K562 (cell line): ENCODE measurements around the gene GPR15LG. TPM values are rescaled to one million over a fixed set of nuclear protein-coding genes. Genes with fewer than 3 reads are reported as not detected.

ENCODE experiments used
- CREB3L1 ChIP-seq: fragments of 450-650 bp; IDR thresholded peaks from 2 replicates; pipeline ENCODE4 v1.6.1; 2014; ENCODE audit warnings: low read depth, mild to moderate bottlenecking, moderate library complexity, borderline replicate concordance
- FOXA3 ChIP-seq, 2 experiments: fragments of 450-650 bp in 1 of 2; sonication (generic) in 1 of 2; formaldehyde crosslinking; IDR thresholded peaks in 1 of 2; conservative IDR thresholded peaks in 1 of 2; 2 replicates each; pipeline versions ENCODE4 v1.4.0 to v1.8.0; 2020 to 2022; ENCODE audit warnings: mild to moderate bottlenecking in 2 of 2, missing genetic modification reagents in 1 of 2
- GATAD2B ChIP-seq: fragments of 450-650 bp; IDR thresholded peaks from 2 replicates; pipeline ENCODE4 v1.6.1; 2017; ENCODE audit warnings: mild to moderate bottlenecking, borderline replicate concordance
- KDM2B ChIP-seq: fragments of 250-450 bp; sonication (Bioruptor Pico); IDR thresholded peaks from 2 replicates; pipeline ENCODE4 v1.8.0; 2021; ENCODE audit warnings: mild to moderate bottlenecking, moderate library complexity
- KHSRP ChIP-seq: fragments of 450-650 bp; IDR thresholded peaks from 2 replicates; pipeline ENCODE4 v1.6.1; 2017
- NR2C2 ChIP-seq, 2 experiments: fragments of 200-800 bp in 1 of 2; sonication (Bioruptor generic) in 1 of 2; sonication (generic) in 1 of 2; formaldehyde crosslinking in 1 of 2; IDR thresholded peaks; 2 replicates each; pipeline versions ENCODE4 v1.6.1 to v1.8.0; 2016 to 2022; ENCODE audit warnings: mild to moderate bottlenecking in 1 of 2, missing compliant biosample characterization in 1 of 2, missing genetic modification characterization in 1 of 2, missing genetic modification reagents in 1 of 2
- ZBTB8A ChIP-seq: fragments of 450-650 bp; IDR thresholded peaks from 2 replicates; pipeline ENCODE4 v1.6.1; 2018; ENCODE audit warnings: mild to moderate bottlenecking, moderate library complexity; ENCODE audit not compliant: partially characterized antibody
- polyA plus RNA-seq, 8 experiments: library from polyadenylated mRNA; depleted of rRNA in 4 of 8; stranded (reverse) in 5 of 8; unstranded in 3 of 8; fragments of >200 nt; fragmentation: Nextera tagmentation in 2 of 8; fragmentation: Illumina TruSeq in 1 of 8; extraction: Ambion mirVana in 2 of 8; extraction: Trizol in 1 of 8; gene quantifications; 2 replicates each; pipeline versions ENCODE4 v1.2.1 to v1.2.3, GENCODE V29; 2011 to 2014; ENCODE audit warnings: inconsistent platforms in 1 of 8, missing spikeins in 1 of 8
- total RNA-seq, 7 experiments: library from RNA; depleted of rRNA in 6 of 7; stranded (reverse); fragments of >200 nt in 6 of 7; fragmentation: Illumina TruSeq in 2 of 7; extraction: Trizol in 2 of 7; gene quantifications; 2 replicates each; pipeline versions ENCODE4 v1.2.1 to v1.2.3, GENCODE V29; 2011 to 2021; ENCODE audit warnings: low replicate concordance in 1 of 7
- TF ChIP-seq, protein P1 (sequence below): fragments of 450-650 bp; IDR thresholded peaks from 2 replicates; pipeline ENCODE4 v1.6.1; 2016; ENCODE audit warnings: mild to moderate bottlenecking
- TF ChIP-seq, protein P2 (sequence below): fragments of 200-600 bp; sonication (generic); IDR thresholded peaks from one replicate; pipeline ENCODE4 v1.6.1; 2012; ENCODE audit warnings: mild to moderate bottlenecking, low read depth, low read length, inconsistent platforms

The GPR15LG gene
- total and polyA plus RNA-seq, 9 of the 15 experiments (the other 6 are each of a cell fraction or from before 2014, with no cell fraction given), result 0.51 TPM; not detected in 8

GRCh38 chr10:84139126-84140035 lies 34.2 kb upstream of the GPR15LG start, which contains the start of gene GHITM (continued):
- TF ChIP-seq FOXA3 (CRISPR knock-in tag; conservative IDR thresholded peaks at IDR 0.05 in 1 of 2, IDR thresholded peaks at IDR 0.05 in 1 of 2) (peak in 1 of 2 experiments; percentile 50; a peak in 1 of 4 replicates), GATAD2B (peak; percentile 7; the same call in 1 of the 2 replicates), KDM2B (CRISPR knock-in tag) (0 out of 2 replicates have a peak, but pooled peaks have one; percentile 7), CREB3L1 (no peak; the same call in 1 of the 2 replicates), KHSRP (peak; percentile 93), NR2C2 (CRISPR knock-in tag; IDR thresholded peaks at IDR 0.05) (peak; percentile 80), NR2C2 (tag; IDR thresholded peaks at IDR 0.05) (peak; percentile 97), ZBTB8A (no peak)
- TF ChIP-seq, protein P1, sequence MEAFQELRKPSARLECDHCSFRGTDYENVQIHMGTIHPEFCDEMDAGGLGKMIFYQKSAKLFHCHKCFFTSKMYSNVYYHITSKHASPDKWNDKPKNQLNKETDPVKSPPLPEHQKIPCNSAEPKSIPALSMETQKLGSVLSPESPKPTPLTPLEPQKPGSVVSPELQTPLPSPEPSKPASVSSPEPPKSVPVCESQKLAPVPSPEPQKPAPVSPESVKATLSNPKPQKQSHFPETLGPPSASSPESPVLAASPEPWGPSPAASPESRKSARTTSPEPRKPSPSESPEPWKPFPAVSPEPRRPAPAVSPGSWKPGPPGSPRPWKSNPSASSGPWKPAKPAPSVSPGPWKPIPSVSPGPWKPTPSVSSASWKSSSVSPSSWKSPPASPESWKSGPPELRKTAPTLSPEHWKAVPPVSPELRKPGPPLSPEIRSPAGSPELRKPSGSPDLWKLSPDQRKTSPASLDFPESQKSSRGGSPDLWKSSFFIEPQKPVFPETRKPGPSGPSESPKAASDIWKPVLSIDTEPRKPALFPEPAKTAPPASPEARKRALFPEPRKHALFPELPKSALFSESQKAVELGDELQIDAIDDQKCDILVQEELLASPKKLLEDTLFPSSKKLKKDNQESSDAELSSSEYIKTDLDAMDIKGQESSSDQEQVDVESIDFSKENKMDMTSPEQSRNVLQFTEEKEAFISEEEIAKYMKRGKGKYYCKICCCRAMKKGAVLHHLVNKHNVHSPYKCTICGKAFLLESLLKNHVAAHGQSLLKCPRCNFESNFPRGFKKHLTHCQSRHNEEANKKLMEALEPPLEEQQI, result peak; percentile 84
- TF ChIP-seq, protein P2, sequence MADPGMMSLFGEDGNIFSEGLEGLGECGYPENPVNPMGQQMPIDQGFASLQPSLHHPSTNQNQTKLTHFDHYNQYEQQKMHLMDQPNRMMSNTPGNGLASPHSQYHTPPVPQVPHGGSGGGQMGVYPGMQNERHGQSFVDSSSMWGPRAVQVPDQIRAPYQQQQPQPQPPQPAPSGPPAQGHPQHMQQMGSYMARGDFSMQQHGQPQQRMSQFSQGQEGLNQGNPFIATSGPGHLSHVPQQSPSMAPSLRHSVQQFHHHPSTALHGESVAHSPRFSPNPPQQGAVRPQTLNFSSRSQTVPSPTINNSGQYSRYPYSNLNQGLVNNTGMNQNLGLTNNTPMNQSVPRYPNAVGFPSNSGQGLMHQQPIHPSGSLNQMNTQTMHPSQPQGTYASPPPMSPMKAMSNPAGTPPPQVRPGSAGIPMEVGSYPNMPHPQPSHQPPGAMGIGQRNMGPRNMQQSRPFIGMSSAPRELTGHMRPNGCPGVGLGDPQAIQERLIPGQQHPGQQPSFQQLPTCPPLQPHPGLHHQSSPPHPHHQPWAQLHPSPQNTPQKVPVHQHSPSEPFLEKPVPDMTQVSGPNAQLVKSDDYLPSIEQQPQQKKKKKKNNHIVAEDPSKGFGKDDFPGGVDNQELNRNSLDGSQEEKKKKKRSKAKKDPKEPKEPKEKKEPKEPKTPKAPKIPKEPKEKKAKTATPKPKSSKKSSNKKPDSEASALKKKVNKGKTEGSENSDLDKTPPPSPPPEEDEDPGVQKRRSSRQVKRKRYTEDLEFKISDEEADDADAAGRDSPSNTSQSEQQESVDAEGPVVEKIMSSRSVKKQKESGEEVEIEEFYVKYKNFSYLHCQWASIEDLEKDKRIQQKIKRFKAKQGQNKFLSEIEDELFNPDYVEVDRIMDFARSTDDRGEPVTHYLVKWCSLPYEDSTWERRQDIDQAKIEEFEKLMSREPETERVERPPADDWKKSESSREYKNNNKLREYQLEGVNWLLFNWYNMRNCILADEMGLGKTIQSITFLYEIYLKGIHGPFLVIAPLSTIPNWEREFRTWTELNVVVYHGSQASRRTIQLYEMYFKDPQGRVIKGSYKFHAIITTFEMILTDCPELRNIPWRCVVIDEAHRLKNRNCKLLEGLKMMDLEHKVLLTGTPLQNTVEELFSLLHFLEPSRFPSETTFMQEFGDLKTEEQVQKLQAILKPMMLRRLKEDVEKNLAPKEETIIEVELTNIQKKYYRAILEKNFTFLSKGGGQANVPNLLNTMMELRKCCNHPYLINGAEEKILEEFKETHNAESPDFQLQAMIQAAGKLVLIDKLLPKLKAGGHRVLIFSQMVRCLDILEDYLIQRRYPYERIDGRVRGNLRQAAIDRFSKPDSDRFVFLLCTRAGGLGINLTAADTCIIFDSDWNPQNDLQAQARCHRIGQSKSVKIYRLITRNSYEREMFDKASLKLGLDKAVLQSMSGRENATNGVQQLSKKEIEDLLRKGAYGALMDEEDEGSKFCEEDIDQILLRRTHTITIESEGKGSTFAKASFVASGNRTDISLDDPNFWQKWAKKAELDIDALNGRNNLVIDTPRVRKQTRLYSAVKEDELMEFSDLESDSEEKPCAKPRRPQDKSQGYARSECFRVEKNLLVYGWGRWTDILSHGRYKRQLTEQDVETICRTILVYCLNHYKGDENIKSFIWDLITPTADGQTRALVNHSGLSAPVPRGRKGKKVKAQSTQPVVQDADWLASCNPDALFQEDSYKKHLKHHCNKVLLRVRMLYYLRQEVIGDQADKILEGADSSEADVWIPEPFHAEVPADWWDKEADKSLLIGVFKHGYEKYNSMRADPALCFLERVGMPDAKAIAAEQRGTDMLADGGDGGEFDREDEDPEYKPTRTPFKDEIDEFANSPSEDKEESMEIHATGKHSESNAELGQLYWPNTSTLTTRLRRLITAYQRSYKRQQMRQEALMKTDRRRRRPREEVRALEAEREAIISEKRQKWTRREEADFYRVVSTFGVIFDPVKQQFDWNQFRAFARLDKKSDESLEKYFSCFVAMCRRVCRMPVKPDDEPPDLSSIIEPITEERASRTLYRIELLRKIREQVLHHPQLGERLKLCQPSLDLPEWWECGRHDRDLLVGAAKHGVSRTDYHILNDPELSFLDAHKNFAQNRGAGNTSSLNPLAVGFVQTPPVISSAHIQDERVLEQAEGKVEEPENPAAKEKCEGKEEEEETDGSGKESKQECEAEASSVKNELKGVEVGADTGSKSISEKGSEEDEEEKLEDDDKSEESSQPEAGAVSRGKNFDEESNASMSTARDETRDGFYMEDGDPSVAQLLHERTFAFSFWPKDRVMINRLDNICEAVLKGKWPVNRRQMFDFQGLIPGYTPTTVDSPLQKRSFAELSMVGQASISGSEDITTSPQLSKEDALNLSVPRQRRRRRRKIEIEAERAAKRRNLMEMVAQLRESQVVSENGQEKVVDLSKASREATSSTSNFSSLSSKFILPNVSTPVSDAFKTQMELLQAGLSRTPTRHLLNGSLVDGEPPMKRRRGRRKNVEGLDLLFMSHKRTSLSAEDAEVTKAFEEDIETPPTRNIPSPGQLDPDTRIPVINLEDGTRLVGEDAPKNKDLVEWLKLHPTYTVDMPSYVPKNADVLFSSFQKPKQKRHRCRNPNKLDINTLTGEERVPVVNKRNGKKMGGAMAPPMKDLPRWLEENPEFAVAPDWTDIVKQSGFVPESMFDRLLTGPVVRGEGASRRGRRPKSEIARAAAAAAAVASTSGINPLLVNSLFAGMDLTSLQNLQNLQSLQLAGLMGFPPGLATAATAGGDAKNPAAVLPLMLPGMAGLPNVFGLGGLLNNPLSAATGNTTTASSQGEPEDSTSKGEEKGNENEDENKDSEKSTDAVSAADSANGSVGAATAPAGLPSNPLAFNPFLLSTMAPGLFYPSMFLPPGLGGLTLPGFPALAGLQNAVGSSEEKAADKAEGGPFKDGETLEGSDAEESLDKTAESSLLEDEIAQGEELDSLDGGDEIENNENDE, result no peak
